ENCODE data around the gene PURA. TPM values are rescaled to one million over a fixed set of nuclear protein-coding genes. Genes with fewer than 3 reads are reported as not detected.

The PURA gene
- total RNA-seq, 6 donors from 2014 or later: 13.8 to 43.2 (median 22.7) TPM

DNA sequence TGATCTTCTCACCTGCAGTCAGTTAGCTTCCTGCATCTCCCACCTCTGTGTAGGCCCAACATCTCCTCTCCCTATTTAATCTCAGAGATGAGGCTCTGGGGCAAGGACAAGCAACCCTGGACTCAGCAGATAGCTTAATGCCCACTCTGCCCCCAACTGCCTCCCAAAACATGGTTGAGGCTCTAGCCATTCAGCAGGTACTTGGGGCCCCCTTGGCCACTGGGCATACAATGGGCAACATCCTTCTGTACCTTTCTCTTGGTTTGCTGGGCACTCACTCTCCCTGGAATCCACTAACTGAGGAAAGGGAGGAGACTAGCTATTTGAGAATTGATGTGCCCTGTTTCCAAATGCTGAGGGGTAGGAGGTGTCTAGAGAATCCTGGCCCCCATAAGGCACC, 21.2 kb downstream of the PURA start:
- no peaks in the 10 kb centered on the region for H3K9me3 ChIP-seq
- TF ChIP-seq POLR2AphosphoS5 (IDR thresholded peaks at IDR 0.05): no peak
- TF ChIP-seq, protein P1, sequence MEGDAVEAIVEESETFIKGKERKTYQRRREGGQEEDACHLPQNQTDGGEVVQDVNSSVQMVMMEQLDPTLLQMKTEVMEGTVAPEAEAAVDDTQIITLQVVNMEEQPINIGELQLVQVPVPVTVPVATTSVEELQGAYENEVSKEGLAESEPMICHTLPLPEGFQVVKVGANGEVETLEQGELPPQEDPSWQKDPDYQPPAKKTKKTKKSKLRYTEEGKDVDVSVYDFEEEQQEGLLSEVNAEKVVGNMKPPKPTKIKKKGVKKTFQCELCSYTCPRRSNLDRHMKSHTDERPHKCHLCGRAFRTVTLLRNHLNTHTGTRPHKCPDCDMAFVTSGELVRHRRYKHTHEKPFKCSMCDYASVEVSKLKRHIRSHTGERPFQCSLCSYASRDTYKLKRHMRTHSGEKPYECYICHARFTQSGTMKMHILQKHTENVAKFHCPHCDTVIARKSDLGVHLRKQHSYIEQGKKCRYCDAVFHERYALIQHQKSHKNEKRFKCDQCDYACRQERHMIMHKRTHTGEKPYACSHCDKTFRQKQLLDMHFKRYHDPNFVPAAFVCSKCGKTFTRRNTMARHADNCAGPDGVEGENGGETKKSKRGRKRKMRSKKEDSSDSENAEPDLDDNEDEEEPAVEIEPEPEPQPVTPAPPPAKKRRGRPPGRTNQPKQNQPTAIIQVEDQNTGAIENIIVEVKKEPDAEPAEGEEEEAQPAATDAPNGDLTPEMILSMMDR (IDR thresholded peaks at IDR 0.05): no peak
- no peak for TF ChIP-seq EP300 (IDR thresholded peaks at IDR 0.05)
- no peak for TF ChIP-seq POLR2A (IDR thresholded peaks at IDR 0.05)
- H3K4me3 ChIP-seq: no peak overlapping the region
- DNase-seq: no peak
- peaks cover 17 to 27% (median 24%) of the 10 kb centered on the region in 4 donors for H3K4me1 ChIP-seq
- H3K36me3 ChIP-seq: no peaks in the 10 kb centered on the region
- no peak overlapping the region for H3K27ac ChIP-seq
- no peak for ATAC-seq (ENCODE audit: low FRiP score in 2 of 2)
- H3K27me3 ChIP-seq: no peaks in the 10 kb centered on the region

DNA sequence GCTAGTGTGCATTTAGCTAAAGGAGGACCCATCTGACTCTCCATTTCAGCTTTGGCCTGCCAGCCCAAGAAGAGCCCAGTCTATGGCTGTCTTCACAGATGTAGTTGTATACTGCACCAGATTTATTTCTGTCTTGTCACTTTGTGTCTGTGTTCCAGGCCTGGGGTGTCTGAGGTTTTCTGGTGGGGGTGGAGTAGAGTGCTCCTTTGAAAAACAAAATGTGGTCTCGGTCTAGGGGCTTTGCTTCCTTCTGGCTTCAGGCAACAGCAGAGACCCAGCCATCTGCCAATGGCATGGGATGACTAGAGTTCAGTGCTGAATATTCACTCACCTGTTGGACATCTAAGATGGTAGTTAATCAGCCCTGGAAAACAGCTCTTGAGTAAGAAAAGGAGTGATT, 22.7 kb downstream of the PURA start:
- Histone ChIP-seq H3K27me3 (no peaks in the 10 kb centered on the region), H3K4me3 (no peak overlapping the region), H3K4me1 (peaks cover 24 to 35% (median 33%) of the 10 kb centered on the region in 4 donors), H3K27ac (no peak overlapping the region), H3K36me3 (no peaks in the 10 kb centered on the region), H3K9me3 (no peaks in the 10 kb centered on the region)
- TF ChIP-seq EP300 (IDR thresholded peaks at IDR 0.05): no peak
- TF ChIP-seq, protein P1 (IDR thresholded peaks at IDR 0.05): no peak
- no peak for TF ChIP-seq POLR2AphosphoS5 (IDR thresholded peaks at IDR 0.05)
- TF ChIP-seq POLR2A (IDR thresholded peaks at IDR 0.05): no peak
- WGBS, 2 donors: 95 to 100% methylated on average over 1 of the region's 1 CpG
- no peak for DNase-seq
- ATAC-seq (ENCODE audit: low FRiP score in 2 of 2): no peak

DNA sequence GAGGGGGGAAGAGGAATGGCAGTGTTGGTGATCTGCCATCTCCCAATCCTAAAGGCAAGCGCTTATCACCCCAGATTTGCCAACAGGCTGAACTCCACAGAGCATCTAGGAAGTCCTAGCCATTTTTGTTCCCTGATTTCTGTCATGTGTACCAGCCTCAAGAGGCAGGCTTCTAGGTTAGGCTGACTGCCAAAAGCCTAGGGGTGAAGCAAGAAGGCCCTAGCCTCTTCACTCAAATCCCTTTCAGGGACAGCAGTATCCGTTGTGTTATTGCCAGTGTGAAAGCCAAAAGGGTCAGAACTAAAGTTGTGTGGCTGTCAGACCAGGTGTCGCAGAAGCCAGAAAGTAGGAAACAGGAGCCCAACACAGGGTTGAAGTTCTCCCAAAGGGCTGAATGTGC, 26.5 kb downstream of the PURA start:
- Histone ChIP-seq H3K9me3 (no peaks in the 10 kb centered on the region), H3K36me3 (no peaks in the 10 kb centered on the region), H3K27ac (no peak overlapping the region), H3K4me1 (peaks cover 21 to 27% (median 24%) of the 10 kb centered on the region in 4 donors), H3K27me3 (no peaks in the 10 kb centered on the region), H3K4me3 (no peak overlapping the region)
- 59 to 70% methylated on average over 3 of the region's 3 CpGs for WGBS, 2 donors
- DNase-seq: peak in 1 of 2 donors; percentile 63
- ATAC-seq (ENCODE audit: low FRiP score in 2 of 2): peak in 1 of 2 donors; percentile 30
- TF ChIP-seq, protein P1 (IDR thresholded peaks at IDR 0.05): no peak
- TF ChIP-seq EP300 (IDR thresholded peaks at IDR 0.05): no peak
- no peak for TF ChIP-seq POLR2AphosphoS5 (IDR thresholded peaks at IDR 0.05)
- TF ChIP-seq POLR2A (IDR thresholded peaks at IDR 0.05): no peak

DNA sequence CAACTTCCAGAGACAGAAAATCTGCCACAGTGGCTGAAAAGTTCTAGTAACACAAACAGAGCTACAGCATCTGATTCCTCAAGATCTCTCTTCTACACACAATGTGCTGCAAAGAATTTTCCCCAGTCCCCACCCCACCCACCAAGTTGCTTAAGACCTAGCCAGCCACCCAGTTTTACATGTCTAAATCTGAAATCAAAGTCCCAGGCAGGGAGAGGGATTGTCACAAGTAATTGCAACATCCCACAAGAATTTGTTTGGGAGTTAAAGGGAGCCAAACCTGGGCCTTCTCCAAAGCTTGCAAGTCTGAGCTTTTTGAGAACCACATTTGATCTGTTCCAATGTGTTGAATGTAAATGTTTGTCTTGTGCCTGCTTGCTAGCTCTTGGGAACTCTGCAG, 27.3 kb downstream of the PURA start:
- Histone ChIP-seq H3K4me3 (no peak overlapping the region), H3K9me3 (no peaks in the 10 kb centered on the region), H3K27ac (no peak overlapping the region), H3K4me1 (peaks cover 27 to 34% (median 32%) of the 10 kb centered on the region in 4 donors), H3K27me3 (no peaks in the 10 kb centered on the region), H3K36me3 (no peaks in the 10 kb centered on the region)
- DNase-seq (no peak), ATAC-seq (ENCODE audit: low FRiP score in 2 of 2) (peak; percentile 41 to 58)
- no peak for TF ChIP-seq EP300 (IDR thresholded peaks at IDR 0.05)
- TF ChIP-seq, protein P1 (IDR thresholded peaks at IDR 0.05): no peak
- TF ChIP-seq POLR2AphosphoS5 (IDR thresholded peaks at IDR 0.05): no peak
- TF ChIP-seq POLR2A (IDR thresholded peaks at IDR 0.05): no peak

DNA sequence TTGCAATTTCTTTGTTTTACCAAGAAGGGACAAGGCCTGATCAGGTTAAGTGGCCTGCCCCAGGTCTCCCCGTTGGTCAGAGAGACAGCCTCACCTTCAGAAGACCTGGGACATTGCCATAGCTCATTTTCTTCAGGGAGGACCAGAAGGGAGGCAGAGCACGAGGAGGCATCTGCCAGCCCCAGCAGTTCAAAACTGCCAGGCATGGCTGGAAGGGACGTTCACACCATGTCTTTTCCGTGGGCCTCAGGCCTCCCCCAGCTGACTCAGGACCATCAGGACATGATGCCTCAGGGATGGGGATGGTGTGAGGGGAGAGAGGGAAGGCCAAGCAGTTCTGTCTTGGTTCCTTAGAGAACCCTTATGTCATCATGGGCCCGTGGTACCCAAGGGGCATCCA, 28.3 kb downstream of the PURA start:
- no peak overlapping the region for H3K4me3 ChIP-seq
- WGBS, 2 donors: 78 to 89% methylated on average over 2 to 5 of the region's 5 CpGs
- TF ChIP-seq EP300 (IDR thresholded peaks at IDR 0.05) (no peak), POLR2AphosphoS5 (IDR thresholded peaks at IDR 0.05) (no peak), POLR2A (IDR thresholded peaks at IDR 0.05) (no peak)
- TF ChIP-seq, protein P1 (IDR thresholded peaks at IDR 0.05): no peak
- ATAC-seq (ENCODE audit: low FRiP score in 2 of 2) (no peak), DNase-seq (no peak)
- H3K9me3 ChIP-seq: no peaks in the 10 kb centered on the region
- H3K4me1 ChIP-seq: peaks cover 31 to 38% (median 37%) of the 10 kb centered on the region in 4 donors
- H3K36me3 ChIP-seq: no peaks in the 10 kb centered on the region
- H3K27me3 ChIP-seq: no peaks in the 10 kb centered on the region
- no peak overlapping the region for H3K27ac ChIP-seq

All from upper lobe of left lung (tissue), 6 donors.